Epithelial cell of prostate (primary cell): ENCODE data around the gene FZD8.

Experiments
- DNase-seq: peaks from one replicate; pipeline ENCODE4 v3.0.0-alpha.2; 2011; ENCODE audit warnings: low read depth, low spot score
- H3K27ac ChIP-seq: fragments of 450-650 bp; 2 replicates; pipeline ENCODE4 v1.5.1; 2017; ENCODE audit warnings: mild to moderate bottlenecking

FZD8 gene

GRCh38 chr10:35643151-35644049 is 1.3 kb upstream of the FZD8 start:
- DNase-seq, result no peak
- H3K27ac ChIP-seq, result no peak overlapping the region

- DNase-seq, result no peak
- H3K27ac ChIP-seq, result no peak overlapping the region
Measured at GRCh38 chr10:35642793-35643114, 658 bp upstream of the FZD8 start.

- H3K27ac ChIP-seq, result peak overlapping the region; percentile 45
- DNase-seq, result no peak
Measured at GRCh38 chr10:35641676-35642034, 441 bp downstream of the FZD8 start.

GRCh38 chr10:35640951-35641675 is 983 bp downstream of the FZD8 start:
- peak overlapping the region; percentile 45 for H3K27ac ChIP-seq
- DNase-seq, result peak; percentile 79

GRCh38 chr10:35640474-35640873 is 1.6 kb downstream of the FZD8 start:
- DNase-seq, result no peak
- H3K27ac ChIP-seq, result no peak overlapping the region

- no peak overlapping the region for H3K27ac ChIP-seq
- no peak for DNase-seq
Measured at GRCh38 chr10:35639728-35640401, 2.2 kb downstream of the FZD8 start.

- no peak overlapping the region for H3K27ac ChIP-seq
- DNase-seq, result no peak
Measured at GRCh38 chr10:35639021-35639727, 2.9 kb downstream of the FZD8 start.

- DNase-seq, result no peak
- no peak overlapping the region for H3K27ac ChIP-seq
Measured at GRCh38 chr10:35638101-35638500, 4.0 kb downstream of the FZD8 start.

GRCh38 chr10:35637462-35637861 is 4.6 kb downstream of the FZD8 start:
- DNase-seq, result no peak
- H3K27ac ChIP-seq, result no peak overlapping the region

- no peak overlapping the region for H3K27ac ChIP-seq
- no peak for DNase-seq
Measured at GRCh38 chr10:35636956-35637355, 5.1 kb downstream of the FZD8 start.

- no peak for DNase-seq
- no peak overlapping the region for H3K27ac ChIP-seq
Measured at GRCh38 chr10:35635576-35635975, 6.5 kb downstream of the FZD8 start.

- H3K27ac ChIP-seq, result no peak overlapping the region
- no peak for DNase-seq
Measured at GRCh38 chr10:35633006-35633980, 8.8 kb downstream of the FZD8 start.

- DNase-seq, result no peak
- H3K27ac ChIP-seq, result no peak overlapping the region
Measured at GRCh38 chr10:35632027-35632426, 10.1 kb downstream of the FZD8 start.

- no peak overlapping the region for H3K27ac ChIP-seq
- DNase-seq, result no peak
Measured at GRCh38 chr10:35631404-35631803, 10.7 kb downstream of the FZD8 start.

- no peak for DNase-seq
Measured at GRCh38 chr10:35626971-35627507, 15.1 kb downstream of the FZD8 start.

GRCh38 chr10:35614312-35614711 is 27.8 kb downstream of the FZD8 start:
- DNase-seq, result no peak
- H3K27ac ChIP-seq, result no peak overlapping the region

More at GRCh38 chr10:35626971-35627507, 15.1 kb downstream of the FZD8 start:
- H3K27ac ChIP-seq, result no peak overlapping the region

- DNase-seq, result no peak
Measured at GRCh38 chr10:35613597-35614226, 28.4 kb downstream of the FZD8 start.

GRCh38 chr10:35613107-35613440 is 29.0 kb downstream of the FZD8 start:
- DNase-seq, result no peak
- no peak overlapping the region for H3K27ac ChIP-seq

More at GRCh38 chr10:35613597-35614226, 28.4 kb downstream of the FZD8 start:
- no peak overlapping the region for H3K27ac ChIP-seq
